ENCODE data around the gene FADS1. TPM values are rescaled to one million over a fixed set of nuclear protein-coding genes. Genes with fewer than 3 reads are reported as not detected.

Gene FADS1
- total RNA-seq, 1 donor from 2014 or later = 155 TPM

GRCh38 chr11:61771985-61772455 is 44.8 kb downstream of the FADS1 start:
- no peak overlapping the region for H3K27ac Mint-ChIP-seq (ENCODE audit: unreplicated experiment)
- H3K4me3 Mint-ChIP-seq (ENCODE audit: unreplicated experiment) = no peak overlapping the region
- H3K36me3 Mint-ChIP-seq (ENCODE audit: unreplicated experiment) = no peaks in the 10 kb centered on the region
- peaks cover 12% of the 10 kb centered on the region for H3K27me3 Mint-ChIP-seq (ENCODE audit: unreplicated experiment)
- DNase-seq = no peak
- H3K9me3 Mint-ChIP-seq (ENCODE audit: unreplicated experiment) = peaks cover 2% of the 10 kb centered on the region
- H3K4me1 Mint-ChIP-seq (ENCODE audit: low read depth, unreplicated experiment) = peaks cover 1% of the 10 kb centered on the region
- no peak for TF ChIP-seq CTCF (IDR thresholded peaks at IDR 0.05; ENCODE audit: partially characterized antibody, unreplicated experiment)

GRCh38 chr11:61771195-61771894 is 45.5 kb downstream of the FADS1 start:
- no peak for DNase-seq
- Mint-ChIP-seq H3K27ac (ENCODE audit: unreplicated experiment) (no peak overlapping the region), H3K4me3 (ENCODE audit: unreplicated experiment) (no peak overlapping the region), H3K36me3 (ENCODE audit: unreplicated experiment) (no peaks in the 10 kb centered on the region), H3K4me1 (ENCODE audit: low read depth, unreplicated experiment) (peaks cover 1% of the 10 kb centered on the region), H3K27me3 (ENCODE audit: unreplicated experiment) (peaks cover 12% of the 10 kb centered on the region), H3K9me3 (ENCODE audit: unreplicated experiment) (peaks cover 2% of the 10 kb centered on the region)
- no peak for TF ChIP-seq CTCF (IDR thresholded peaks at IDR 0.05; ENCODE audit: partially characterized antibody, unreplicated experiment)

- no peak for TF ChIP-seq CTCF (IDR thresholded peaks at IDR 0.05; ENCODE audit: partially characterized antibody, unreplicated experiment)
- Mint-ChIP-seq H3K4me1 (ENCODE audit: low read depth, unreplicated experiment) (peaks cover 3% of the 10 kb centered on the region), H3K36me3 (ENCODE audit: unreplicated experiment) (no peaks in the 10 kb centered on the region), H3K27ac (ENCODE audit: unreplicated experiment) (no peak overlapping the region), H3K9me3 (ENCODE audit: unreplicated experiment) (peaks cover 2% of the 10 kb centered on the region), H3K4me3 (ENCODE audit: unreplicated experiment) (no peak overlapping the region), H3K27me3 (ENCODE audit: unreplicated experiment) (peaks cover 10% of the 10 kb centered on the region)
- DNase-seq = no peak
These were observed 46.7 kb downstream of the FADS1 start for GRCh38 chr11:61769946-61770683.

- DNase-seq = no peak
- Mint-ChIP-seq H3K36me3 (ENCODE audit: unreplicated experiment) (no peaks in the 10 kb centered on the region), H3K9me3 (ENCODE audit: unreplicated experiment) (peaks cover 2% of the 10 kb centered on the region), H3K4me1 (ENCODE audit: low read depth, unreplicated experiment) (peaks cover 3% of the 10 kb centered on the region), H3K27ac (ENCODE audit: unreplicated experiment) (no peak overlapping the region), H3K4me3 (ENCODE audit: unreplicated experiment) (no peak overlapping the region), H3K27me3 (ENCODE audit: unreplicated experiment) (peaks cover 8% of the 10 kb centered on the region)
- TF ChIP-seq CTCF (IDR thresholded peaks at IDR 0.05; ENCODE audit: partially characterized antibody, unreplicated experiment) = peak; percentile 34
These were observed 47.5 kb downstream of the FADS1 start for GRCh38 chr11:61769169-61769920.

Measured in glutamatergic neuron (in vitro differentiated cells).